Measurements from ENCODE around the gene TAF6.

TAF6 gene

DNA sequence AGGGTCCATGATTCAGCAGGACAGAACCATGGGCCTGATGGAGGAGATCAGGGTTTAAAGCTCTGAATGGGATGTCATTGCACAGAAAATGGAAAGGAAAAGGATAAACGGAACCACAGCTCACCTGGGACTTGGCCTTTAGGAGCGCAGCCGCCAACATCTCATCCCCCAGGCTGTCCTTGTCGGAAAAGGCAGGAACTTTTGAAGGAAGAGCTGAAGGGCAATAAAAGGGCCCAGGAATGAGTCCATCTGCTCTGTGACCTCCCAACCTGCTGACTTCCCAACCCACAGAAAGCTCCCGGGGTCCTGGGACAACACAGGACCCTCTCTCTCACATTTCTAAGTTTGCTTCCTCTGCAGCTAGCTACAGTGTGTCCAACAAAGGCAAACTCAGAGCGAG is 43.7 kb downstream of the TAF6 start:
- in situ Hi-C loops (cut with MboI; ENCODE audit: low sequenced_read_pairs) = no loop called here

DNA sequence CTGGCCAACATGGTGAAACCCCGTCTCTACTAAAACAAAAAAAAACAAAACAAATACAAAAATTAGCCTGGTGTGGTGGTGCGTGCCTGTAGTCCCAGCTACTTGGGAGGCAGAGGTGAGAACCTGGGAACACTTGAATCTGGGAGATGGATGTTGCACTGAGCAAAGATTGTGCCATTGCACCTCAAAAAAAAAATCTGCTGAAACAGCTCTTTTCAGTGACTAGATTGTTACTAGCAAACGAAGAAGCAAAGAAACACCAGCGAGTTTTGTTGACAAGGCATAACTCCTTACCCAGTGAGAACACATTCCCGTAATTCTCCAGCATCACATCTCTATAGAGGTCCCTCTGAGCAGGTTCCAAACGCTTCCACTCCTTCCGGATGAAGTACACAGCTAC is 44.3 kb downstream of the TAF6 start:
- in situ Hi-C loops (cut with MboI; ENCODE audit: low sequenced_read_pairs) = no loop called here

DNA sequence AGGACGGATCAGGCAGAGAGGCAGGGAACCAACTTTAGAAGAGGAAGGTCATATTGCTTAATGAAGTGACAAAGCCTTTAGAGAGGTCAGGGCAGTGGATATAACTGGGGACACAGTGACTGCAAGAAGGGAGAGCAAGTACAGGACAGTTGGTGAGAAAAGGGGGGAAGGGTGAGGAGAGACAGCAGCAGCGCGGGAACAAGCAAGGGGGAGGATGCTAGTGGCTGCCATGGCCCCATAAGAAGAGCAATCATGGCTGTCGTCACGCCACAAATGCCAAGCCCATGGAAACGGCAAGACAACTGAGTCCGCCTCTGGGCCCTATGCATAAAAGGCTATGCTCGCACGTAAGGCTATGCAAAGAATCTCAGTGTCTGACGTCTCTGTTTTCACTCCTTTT is 46.7 kb downstream of the TAF6 start:
- in situ Hi-C loops (cut with MboI; ENCODE audit: low sequenced_read_pairs) = no loop called here

DNA sequence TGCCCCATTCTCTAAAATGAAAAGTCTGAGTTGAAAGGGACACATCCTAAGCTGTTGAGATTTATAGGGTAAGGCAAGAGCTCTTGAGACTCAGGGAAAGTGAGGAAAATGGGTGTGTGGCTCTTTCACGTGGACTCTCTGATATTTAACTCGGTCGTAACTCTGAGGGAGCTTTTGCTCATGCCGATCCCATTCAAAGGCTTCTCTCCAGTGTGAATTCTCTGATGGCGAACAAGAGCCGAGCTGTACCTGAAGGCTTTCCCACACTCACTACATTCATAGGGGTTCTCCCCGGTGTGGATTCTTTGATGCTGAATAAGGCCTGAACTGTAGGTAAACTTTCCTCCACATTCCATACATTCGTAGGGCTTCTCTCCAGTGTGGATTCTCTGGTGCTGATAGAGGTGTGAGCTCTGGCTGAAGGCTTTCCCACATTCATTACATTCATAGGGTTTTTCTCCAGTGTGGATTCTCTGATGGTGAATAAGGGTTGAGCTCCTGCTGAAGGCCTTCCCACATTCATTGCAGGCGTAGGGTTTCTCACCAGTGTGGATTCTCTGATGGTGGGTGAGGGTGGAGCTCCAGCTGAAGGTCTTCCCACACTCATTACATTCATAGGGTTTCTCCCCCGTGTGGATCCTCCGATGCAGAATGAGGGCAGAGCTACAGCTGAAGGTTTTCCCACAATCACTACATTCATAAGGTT is 48.0 kb downstream of the TAF6 start:
- in situ Hi-C loops (cut with MboI; ENCODE audit: low sequenced_read_pairs) = no loop called here

DNA sequence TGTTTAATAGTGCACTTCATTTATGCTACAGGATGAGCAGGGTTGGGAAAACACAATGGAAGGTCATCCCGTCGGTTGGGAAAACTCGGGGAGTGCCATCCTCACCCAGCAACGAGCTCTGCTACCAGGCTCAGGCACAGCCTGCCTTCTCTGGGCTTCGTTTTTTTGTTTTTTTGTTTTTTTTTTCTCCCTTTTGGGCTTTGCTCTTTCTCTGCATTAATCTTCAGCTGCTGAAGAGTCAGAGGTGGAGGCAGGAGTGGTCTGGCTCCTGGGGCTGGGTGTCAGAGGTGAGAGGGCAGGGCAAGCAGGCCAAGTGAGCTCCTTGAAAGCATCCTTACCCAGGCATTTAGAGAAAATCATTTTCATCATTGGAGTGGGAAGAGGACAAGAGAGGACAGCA is 49.2 kb downstream of the TAF6 start:
- in situ Hi-C loops (cut with MboI; ENCODE audit: low sequenced_read_pairs) = no loop called here

DNA sequence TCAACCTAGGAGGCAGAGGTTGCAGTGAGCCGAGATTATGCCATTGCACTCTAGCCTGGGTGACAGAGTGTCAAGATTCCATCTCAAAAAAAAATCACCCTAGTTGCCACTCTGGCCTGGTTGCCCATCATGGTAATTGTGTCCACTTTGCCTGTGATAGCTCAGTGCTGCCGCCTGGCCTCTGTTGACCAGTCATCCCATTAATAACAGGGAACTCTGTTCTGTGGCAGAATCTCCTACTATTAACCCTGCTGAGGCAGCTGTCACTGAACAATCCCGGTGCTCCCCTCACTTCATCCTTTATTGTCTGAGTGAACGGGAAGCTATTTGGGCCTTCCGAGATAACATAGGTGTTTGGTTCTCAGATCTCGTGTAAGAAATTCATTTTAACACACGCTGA is 52.2 kb downstream of the TAF6 start:
- in situ Hi-C loops (cut with MboI; ENCODE audit: low sequenced_read_pairs) = no loop called here

DNA sequence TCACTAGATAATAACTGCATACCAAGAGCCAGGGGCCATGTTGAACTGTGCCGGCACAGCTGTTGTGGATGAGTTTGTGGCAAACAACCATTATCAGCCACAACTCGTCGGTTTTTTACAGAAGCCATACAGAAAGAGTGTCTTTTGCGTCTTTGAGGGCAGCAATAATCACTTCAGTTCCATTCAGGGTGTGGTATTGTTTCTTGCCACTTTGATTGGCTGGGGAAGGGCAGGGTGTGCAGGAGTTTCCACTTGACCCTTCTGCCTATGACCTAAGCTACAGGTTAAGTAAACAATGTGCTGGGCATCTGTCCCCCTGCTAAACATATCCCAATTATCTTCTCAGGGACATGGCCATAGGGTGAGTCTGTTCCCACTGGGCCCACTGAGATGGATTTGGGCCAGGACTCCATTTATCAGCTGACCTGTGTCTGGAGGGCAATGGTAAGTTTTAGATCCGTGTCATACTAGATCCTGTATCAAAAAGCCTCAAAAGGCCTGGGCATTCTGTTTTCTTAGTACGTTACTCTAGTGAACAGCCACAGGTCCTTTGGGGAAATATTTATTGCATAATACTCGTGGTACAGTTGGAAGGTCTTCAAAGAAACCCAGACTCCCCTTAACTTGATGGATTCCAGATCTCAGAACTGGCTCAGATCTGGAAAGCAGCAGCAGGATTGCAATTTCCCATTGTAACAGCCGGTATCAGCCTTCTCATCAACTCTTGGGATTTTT is 53.5 kb downstream of the TAF6 start:
- in situ Hi-C loops (cut with MboI; ENCODE audit: low sequenced_read_pairs) = no loop called here

DNA sequence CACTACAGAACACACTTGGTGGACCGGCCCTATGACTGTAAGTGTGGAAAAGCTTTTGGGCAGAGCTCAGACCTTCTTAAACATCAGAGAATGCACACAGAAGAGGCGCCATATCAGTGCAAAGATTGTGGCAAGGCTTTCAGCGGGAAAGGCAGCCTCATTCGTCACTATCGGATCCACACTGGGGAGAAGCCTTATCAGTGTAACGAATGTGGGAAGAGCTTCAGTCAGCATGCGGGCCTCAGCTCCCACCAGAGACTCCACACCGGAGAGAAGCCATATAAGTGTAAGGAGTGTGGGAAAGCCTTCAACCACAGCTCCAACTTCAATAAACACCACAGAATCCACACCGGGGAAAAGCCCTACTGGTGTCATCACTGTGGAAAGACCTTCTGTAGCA is 55.0 kb downstream of the TAF6 start:
- in situ Hi-C loops (cut with MboI; ENCODE audit: low sequenced_read_pairs) = no loop called here

DNA sequence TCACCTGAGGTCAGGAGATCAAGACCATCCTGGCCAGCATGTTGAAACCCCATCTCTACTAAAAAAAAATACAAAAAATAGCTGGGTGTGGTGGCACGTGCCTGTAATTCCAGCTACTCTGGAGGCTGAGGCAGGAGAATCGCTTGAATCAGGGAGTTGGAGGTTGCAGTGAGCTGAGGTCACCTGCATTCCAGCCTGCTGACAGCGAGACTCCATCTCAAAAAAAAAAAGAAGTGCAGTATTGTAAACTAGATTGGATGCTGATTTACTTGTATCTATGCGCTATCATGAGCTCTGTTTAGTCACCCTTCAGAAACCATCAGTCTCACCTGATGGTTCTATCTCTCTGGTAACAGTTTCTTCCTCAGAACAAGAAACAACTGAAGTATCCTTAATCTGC is 55.8 kb downstream of the TAF6 start:
- in situ Hi-C loops (cut with MboI; ENCODE audit: low sequenced_read_pairs) = no loop called here

DNA sequence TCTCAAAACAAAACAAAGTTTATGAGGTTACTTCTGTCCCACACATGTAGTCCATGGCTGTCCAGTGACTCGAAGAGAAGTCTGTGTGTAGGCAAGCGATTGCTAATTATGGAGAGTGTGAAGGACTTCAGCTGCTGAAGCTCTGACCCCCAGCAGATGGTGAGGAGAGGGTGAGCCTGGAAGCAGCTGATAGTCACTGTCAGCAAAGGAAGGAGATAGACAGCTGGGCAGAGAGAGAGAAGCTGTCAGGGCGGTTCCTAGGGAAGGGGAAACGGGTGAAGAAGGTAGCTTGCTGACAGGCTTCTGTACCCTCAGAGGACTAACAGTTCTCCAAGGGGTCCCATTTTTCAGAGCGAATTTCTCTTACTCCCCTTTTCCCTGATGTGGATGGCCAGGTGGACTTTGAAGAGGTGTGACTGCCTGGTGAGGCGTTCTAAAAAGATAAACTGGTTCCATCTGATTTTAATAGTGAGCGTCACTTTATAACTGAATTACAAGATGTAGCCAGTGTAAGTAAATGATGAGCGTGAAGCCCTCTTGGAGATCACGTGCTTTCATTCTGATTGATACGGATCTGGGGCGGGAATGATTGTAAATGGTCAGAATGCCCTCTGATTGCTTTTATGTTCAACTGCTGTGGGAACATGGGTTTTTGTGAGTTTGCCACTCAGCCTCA is 57.5 kb downstream of the TAF6 start:
- in situ Hi-C loops (cut with MboI; ENCODE audit: low sequenced_read_pairs) = no loop called here

DNA sequence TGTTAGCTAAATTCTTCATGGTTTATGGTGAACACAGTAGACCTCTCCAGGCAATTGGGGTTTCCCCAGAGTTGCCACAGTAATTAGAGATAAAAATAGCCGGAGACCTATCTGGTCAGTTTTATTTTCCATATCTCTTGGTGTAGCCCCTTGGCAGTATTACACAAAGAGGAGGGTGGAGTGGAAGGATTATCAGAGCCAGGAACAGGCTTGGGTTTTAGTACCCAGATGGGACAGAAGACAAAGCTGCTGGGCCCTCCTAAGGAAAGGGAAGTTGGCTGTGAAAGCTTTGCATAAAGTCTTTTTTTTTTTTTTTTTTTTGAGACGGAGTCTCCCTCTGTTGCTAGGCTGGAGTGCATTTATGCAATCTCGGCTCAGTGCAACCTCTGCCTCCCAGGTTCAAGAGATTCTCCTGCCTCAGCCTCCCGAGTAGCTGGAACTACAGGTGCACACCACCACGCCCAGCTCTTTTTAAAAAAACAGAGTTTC is 59.9 kb downstream of the TAF6 start:
- in situ Hi-C loops (cut with MboI; ENCODE audit: low sequenced_read_pairs) = no loop called here
